Measurements from ENCODE around the gene PELI2.

Gene PELI2

DNA sequence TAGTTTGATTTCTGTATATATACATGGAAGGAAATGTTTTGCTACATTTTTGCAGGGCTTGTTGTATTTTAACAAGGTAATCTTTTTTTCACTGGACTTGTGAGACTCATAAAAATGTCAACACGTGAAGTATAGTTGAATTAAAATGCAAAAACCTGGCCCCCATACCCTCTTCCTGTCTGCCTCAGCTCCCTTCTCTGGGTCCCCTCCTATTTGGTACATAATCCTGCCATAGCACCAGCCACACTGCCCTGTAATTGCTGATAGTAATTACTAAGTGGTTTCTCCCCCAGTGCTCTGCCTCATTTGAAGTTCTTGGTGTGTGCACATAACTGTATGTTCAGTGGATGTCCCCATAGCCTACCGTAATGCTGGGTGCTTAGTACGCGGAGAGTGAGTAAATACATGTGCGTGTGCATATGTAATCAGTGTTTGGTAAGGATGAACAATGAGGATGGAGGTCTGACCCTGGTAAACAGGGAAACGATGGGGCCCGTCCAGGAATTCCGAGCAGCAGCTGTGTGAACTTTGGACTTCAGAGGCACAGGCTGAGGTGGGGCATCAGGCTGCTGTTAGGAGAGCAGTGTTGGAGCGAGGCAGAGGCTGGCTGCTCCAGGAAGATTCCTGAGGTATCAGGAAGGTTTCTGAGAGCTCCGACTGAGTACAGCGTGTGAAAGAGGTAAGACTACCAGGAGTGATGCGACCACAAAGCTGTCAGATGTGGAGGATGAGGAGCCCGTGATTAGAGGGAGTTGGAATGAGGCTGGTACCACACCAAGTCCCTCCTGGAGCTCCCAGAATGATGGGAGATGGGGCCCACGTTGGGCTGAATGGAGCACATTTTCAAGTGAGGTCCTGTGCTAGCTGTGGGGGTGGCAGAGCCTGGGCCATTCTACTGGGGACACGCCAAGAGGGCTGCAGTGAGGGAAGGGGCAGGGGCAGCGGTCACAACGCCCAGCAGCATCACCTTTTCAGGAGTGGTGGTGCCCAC lies 106.8 kb downstream of the PELI2 start:
- DNase-seq (ENCODE audit: low read depth): no peak
- no peak overlapping the region for H3K4me3 ChIP-seq (ENCODE audit: control insufficient read depth, low read depth, low read length)
- TF ChIP-seq, protein P1, sequence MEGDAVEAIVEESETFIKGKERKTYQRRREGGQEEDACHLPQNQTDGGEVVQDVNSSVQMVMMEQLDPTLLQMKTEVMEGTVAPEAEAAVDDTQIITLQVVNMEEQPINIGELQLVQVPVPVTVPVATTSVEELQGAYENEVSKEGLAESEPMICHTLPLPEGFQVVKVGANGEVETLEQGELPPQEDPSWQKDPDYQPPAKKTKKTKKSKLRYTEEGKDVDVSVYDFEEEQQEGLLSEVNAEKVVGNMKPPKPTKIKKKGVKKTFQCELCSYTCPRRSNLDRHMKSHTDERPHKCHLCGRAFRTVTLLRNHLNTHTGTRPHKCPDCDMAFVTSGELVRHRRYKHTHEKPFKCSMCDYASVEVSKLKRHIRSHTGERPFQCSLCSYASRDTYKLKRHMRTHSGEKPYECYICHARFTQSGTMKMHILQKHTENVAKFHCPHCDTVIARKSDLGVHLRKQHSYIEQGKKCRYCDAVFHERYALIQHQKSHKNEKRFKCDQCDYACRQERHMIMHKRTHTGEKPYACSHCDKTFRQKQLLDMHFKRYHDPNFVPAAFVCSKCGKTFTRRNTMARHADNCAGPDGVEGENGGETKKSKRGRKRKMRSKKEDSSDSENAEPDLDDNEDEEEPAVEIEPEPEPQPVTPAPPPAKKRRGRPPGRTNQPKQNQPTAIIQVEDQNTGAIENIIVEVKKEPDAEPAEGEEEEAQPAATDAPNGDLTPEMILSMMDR (conservative IDR thresholded peaks at IDR 0.05; ENCODE audit: control insufficient read depth, insufficient read depth, low read depth, low read length): no peak

DNA sequence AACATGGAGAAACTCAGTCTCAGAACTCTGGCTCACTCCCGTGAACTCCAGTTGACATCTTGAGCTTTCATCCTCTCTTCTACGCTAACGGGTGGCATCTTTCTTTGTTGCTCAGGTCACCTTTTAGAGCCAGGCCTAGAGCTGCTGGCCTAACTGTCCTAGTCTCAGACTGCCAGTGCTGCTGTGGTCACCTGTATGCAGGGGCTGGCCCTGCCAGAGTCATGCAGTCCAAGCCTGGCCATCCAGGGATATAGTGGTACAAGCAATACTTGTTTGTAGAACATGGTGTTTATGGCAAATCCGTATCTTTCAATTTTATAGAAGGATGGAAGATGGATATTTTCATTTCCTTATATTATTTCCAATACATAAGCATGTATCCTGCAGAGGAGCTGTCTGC lies 117.2 kb downstream of the PELI2 start:
- no peak for DNase-seq (ENCODE audit: low read depth)
- TF ChIP-seq, protein P1 (conservative IDR thresholded peaks at IDR 0.05; ENCODE audit: control insufficient read depth, insufficient read depth, low read depth, low read length): no peak
- no peak overlapping the region for H3K4me3 ChIP-seq (ENCODE audit: control insufficient read depth, low read depth, low read length)

DNA sequence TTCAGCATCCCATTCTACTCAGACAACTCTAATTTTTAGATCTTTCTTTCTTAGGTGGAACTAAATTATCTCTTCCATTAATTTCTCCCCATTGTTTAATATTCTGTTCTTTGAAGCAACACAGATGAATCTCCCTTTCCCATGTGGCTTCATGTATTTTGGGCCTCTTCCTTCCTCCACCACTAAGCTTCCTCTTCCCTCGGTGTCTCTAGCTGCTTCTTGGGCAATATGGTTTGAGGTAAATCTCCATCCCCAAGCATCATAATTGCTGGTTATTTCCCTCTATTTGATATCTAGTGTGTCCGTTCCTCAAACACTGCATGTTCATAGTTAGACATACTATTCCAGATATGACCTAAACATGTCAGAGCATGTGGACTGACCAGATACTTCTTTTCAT lies 119.2 kb downstream of the PELI2 start:
- DNase-seq (ENCODE audit: low read depth): no peak
- H3K4me3 ChIP-seq (ENCODE audit: control insufficient read depth, low read depth, low read length): no peak overlapping the region
- TF ChIP-seq, protein P1 (conservative IDR thresholded peaks at IDR 0.05; ENCODE audit: control insufficient read depth, insufficient read depth, low read depth, low read length): no peak

DNA sequence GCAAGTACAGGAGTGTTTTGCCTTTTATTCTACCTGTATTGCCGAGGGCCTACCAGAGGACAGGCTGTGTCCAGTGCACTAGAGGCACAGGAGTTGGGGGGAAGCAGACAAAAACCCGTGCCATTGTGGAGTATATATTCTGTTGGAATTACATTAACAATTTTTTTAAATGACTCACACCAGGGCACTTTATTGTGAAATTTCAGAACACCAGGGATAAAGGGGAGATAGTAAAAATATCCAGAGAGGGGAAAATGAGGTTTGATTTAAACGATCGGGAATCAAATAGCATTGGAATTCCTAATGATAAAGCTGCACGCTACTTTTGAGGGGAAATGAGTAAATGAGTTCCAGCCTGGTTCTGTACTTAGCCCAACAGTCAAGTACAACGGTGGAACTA lies 123.2 kb downstream of the PELI2 start:
- no peak overlapping the region for H3K4me3 ChIP-seq (ENCODE audit: control insufficient read depth, low read depth, low read length)
- TF ChIP-seq, protein P1 (conservative IDR thresholded peaks at IDR 0.05; ENCODE audit: control insufficient read depth, insufficient read depth, low read depth, low read length): no peak
- DNase-seq (ENCODE audit: low read depth): no peak

DNA sequence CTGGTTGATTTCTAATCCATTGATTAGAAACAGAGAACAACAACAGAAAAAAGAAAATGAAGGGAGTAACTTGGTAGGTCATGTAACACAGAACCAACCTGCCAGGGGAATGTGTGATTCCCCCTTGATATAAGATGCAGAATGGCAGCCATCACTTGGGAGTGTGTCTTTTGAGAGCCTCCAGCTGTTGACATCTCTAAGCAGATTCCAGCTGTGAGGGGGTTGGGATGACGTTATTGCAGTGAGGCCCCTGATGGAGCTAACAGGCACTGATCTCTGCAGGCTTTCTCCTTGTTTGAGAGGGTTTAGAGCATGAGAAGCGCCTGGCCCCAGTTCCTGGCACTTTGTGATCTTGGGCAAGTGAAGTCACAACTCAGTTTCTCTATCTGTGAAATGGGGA lies 124.9 kb downstream of the PELI2 start:
- no peak overlapping the region for H3K4me3 ChIP-seq (ENCODE audit: control insufficient read depth, low read depth, low read length)
- no peak for DNase-seq (ENCODE audit: low read depth)
- TF ChIP-seq, protein P1 (conservative IDR thresholded peaks at IDR 0.05; ENCODE audit: control insufficient read depth, insufficient read depth, low read depth, low read length): no peak

DNA sequence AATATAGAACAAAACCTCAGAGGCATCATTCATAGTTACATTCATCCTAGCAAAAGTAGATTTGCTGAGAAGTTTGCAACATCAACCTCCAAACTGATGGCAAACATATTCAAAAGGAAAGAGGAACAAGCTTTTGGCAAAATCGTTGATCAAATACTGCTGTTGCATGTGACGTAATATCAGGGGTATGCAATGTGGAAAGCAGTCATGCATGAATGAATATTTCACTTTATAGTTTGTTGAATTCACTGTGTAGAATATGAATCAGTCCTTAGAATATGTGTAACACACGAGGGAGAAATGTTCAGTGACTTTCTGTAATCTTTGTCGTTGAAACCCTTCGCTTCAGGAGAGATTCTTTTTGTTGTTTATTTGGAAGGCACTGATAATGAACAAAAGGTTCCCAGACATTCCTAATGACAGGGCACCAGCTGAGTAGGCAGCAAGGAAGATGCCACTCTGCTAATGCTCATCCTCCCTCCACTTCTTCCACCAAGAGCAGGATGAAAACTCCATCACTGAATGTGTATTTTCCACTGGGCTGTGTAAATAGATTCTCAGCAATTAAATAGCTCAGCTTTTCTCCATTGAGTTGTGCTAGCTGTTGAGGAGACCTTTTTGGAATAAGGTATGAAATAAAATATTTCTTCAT lies 126.1 kb downstream of the PELI2 start:
- H3K4me3 ChIP-seq (ENCODE audit: control insufficient read depth, low read depth, low read length): no peak overlapping the region
- TF ChIP-seq, protein P1 (conservative IDR thresholded peaks at IDR 0.05; ENCODE audit: control insufficient read depth, insufficient read depth, low read depth, low read length): no peak
- DNase-seq (ENCODE audit: low read depth): peak; percentile 88

All from fibroblast of mammary gland (primary cell).